ENCODE data around the gene ATOH8. TPM values are rescaled to one million over a fixed set of nuclear protein-coding genes. Genes with fewer than 3 reads are reported as not detected.

The ATOH8 gene
- total RNA-seq, 4 donors from 2014 or later = 39.8 to 137 (median 61.9) TPM

GRCh38 chr2:85746321-85747004 lies 7.3 kb upstream of the ATOH8 start:
- TF ChIP-seq CTCF (IDR thresholded peaks at IDR 0.05; ENCODE audit: low read depth) = no peak

- no peak for TF ChIP-seq CTCF (IDR thresholded peaks at IDR 0.05; ENCODE audit: low read depth)
Measured at GRCh38 chr2:85747441-85747840, 6.3 kb upstream of the ATOH8 start.

GRCh38 chr2:85748039-85748734 lies 5.6 kb upstream of the ATOH8 start:
- TF ChIP-seq CTCF (IDR thresholded peaks at IDR 0.05; ENCODE audit: low read depth) = no peak

DNA sequence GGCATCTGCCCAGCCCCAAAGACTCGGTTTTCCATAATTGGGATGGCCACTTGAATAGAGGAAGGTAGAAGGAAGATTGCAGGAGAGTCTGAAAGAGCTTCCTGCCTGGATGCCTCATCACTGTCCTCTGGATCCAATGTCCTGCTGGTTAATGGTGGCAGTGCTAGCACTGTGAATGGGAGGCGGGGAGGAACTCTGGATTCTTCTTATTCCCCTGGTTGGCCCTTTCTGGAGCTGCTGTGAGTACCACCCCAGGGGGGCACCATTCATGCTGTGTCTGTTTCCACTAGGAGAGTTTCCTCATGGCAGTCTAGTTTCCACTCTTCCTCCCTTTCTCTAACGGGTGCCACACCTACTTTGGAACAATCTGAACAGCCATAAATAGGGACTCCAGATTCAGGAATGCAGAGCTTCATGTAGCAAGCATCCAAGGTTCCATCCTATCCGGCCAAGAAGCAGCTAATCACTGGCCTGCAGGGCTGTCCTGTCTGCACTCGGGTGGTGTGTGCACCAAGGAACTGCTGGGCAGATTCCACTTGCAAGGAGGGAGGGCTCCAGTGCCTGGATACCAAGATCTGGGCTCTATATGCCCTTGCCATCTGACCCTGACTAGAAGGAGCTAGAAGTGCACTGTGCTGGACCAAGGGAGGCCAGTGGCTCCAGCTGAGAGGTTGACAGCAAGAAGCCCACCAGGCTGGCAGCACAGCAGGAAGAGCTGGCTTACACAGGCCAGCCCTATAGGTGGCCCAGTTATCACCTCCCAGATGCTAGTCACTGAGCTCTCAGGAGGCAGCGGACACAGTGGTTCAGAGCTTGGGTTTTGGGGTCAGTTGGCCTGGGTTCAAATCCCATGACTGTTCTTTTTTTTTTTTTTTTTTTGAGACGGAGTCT lies 4.6 kb upstream of the ATOH8 start:
- no peak for TF ChIP-seq CTCF (IDR thresholded peaks at IDR 0.05; ENCODE audit: low read depth)

DNA sequence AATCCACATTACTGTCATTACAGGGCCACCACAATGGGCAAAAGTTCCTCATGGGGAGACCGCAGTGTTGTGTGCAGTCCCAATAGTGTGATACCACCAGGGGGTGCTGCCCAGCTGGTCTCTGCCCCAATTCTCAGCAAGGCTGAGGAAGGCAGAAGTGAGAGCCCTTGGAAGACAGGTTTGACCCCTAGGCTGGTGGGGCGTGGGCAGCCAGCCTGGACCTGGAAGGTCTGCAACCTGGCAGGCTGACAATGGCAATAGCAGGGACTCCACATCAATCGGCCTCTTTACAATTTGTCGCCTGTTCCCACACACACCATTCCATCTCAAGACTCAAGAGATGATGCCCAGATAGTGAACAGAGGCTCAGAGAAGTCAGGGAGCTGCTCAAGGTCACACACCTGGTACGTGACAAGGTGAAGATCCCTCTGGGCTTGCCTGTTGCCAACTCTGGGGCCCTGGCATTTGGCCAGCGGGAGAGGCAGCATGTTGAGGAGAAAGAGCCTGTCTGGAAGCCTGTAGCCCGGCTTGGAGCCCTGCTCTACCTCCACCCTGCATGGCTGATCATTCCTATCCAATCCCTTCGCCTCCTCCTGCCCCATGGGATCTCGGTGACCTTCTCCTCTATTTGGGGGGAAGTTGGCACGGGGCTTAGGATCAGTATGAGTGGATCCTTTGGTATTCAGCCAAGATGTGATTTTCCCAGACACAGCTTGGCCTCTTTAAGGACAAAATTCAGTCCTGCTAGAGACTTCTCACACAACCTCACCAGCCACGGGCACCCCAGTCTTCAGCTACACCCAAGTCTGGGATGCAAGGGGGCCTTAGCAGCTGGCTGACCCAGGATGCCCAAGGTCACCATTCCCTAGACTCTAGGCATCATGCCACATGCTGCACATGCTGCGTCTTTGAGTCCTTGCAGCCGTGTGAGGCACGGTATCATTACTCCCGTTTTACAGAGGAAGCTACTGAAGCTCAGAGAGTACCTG lies 2.9 kb upstream of the ATOH8 start:
- TF ChIP-seq CTCF (IDR thresholded peaks at IDR 0.05; ENCODE audit: low read depth) = no peak

- TF ChIP-seq CTCF (IDR thresholded peaks at IDR 0.05; ENCODE audit: low read depth) = no peak
Measured at GRCh38 chr2:85751627-85752026, 2.2 kb upstream of the ATOH8 start.

All from subcutaneous adipose tissue (tissue), 4 donors.